RKO (cell line): Measurements from ENCODE around the gene CARNS1.

ENCODE experiments used
- DNase-seq: peaks from one replicate; pipeline ENCODE4 v3.0.0-alpha.2; 2016; ENCODE audit warnings: low spot score

Gene CARNS1

GRCh38 chr11:67375320-67376055, 40.0 kb upstream of the CARNS1 start:
- DNase-seq = no peak

GRCh38 chr11:67376063-67376820, 39.2 kb upstream of the CARNS1 start:
- DNase-seq = no peak

GRCh38 chr11:67376873-67377808, 38.3 kb upstream of the CARNS1 start:
- no peak for DNase-seq

DNA sequence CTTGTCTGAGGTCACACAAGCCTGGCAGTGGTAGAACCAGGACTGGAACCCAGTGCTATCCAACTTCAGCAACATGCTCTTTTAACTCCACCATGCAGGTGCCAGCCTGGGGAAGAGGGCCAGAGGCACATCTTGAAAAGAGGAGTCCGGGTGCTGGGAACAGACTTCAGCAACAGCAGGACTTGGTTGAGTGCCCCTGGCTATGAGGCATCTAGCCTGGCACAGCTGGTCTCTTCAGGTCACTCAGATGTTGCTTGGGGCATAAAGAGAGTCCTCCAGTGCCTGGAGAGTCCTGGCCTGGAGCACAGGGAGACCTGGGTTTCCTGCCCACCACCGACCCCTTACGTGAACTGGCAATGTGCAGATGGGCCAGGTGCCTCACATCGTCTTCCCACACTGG, 36.9 kb upstream of the CARNS1 start:
- DNase-seq = no peak

DNA sequence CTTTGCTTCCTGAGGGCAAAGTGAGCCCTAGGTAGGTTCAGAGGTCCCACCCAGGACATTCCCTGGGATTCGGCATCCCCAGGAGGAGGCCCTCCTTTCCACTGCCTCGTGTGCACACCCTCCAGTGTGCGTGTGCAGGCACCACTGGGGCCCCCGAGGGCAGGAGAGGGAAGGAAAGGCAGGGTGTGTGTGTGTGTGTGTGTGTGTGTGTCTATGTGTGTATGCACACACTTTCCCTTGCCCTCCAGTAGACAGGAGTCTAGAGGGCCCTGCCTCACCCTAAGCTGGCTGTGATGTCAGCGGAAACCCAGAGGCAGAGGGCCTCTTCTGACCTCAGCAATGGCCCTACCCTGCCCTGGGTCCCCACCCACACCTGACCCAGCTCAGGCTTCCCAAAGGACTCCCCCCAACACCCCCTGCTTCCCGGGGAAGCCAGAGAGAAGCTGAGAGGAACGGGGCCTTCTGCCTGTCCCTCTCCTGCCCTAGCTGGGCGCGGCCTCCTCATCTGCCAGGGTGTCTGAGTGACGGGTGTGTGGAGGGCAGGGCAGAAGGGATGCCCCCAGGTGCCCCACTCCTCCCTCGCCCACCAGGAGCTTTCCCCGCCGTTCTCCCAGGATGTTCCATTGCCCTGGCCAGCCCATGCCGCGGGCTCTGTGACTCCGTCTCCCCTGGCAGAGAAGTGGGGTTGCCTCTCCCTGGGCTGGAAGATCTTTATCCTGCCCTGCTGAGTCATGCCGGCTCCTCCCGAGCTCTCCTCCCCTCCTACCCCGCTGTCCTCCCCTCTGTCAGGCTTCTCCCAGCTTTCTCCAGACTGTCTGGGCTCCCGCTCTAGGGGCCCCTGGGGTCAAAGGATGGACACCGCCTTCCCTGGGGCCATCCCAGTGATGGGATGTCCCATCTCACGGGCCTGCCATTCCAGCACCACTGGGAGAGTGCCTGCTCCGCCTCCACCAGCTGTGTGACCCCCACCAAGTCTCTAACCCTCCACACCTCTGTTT, 36.1 kb upstream of the CARNS1 start:
- no peak for DNase-seq

GRCh38 chr11:67381244-67381972, 34.1 kb upstream of the CARNS1 start:
- no peak for DNase-seq

- DNase-seq = peak; percentile 77
These were observed 33.0 kb upstream of the CARNS1 start for GRCh38 chr11:67382276-67383136.

GRCh38 chr11:67384851-67385366, 30.6 kb upstream of the CARNS1 start:
- DNase-seq = no peak

DNA sequence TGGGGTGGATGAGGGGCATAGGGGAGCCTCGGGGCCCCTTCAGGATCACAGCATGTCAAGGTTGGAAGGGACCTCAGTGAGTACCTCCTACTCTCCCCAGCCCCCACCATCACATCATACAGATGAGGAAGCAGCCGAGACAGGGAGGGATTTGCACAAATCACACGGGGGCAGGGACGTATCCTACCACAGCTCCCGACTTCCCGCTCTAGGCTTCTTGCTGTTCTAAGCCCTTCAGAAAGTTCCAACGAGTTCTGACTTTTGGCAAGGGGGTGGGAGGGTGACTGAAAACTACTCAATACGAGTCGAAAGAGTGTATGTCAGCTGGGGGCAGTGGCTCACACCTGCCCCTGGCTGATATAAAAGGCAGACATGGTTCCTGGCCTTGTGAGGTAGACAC, 28.4 kb upstream of the CARNS1 start:
- DNase-seq = no peak

DNA sequence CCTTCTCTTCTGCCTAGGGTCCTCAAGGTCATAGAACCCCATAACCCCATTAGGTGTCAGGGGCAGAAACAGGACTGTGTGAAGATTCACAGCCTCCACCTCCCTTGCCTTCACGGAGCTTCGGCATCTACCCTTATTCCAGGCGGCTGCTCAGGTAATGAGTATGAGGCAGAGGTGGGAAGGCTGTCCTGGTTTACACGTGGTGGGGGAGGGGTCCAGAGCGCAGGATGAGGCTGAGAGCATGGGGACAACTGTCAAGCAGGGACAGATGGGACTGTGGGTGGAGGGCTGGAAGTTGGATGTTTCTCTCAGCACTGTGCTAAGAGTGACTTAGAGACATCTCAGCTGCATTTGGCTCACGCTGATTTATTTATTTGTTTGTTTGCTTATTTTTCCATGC, 28.0 kb upstream of the CARNS1 start:
- no peak for DNase-seq

GRCh38 chr11:67389477-67389876, 26.0 kb upstream of the CARNS1 start:
- no peak for DNase-seq

GRCh38 chr11:67390947-67391303, 24.6 kb upstream of the CARNS1 start:
- DNase-seq = no peak

GRCh38 chr11:67391304-67392182, 23.9 kb upstream of the CARNS1 start, which contains the start of gene RAD9A:
Gene RAD9A (plus strand): TSS chr11:67391986. CDS start chr11:67392045, 59 bp downstream.
- DNase-seq = peak; percentile 95

DNA sequence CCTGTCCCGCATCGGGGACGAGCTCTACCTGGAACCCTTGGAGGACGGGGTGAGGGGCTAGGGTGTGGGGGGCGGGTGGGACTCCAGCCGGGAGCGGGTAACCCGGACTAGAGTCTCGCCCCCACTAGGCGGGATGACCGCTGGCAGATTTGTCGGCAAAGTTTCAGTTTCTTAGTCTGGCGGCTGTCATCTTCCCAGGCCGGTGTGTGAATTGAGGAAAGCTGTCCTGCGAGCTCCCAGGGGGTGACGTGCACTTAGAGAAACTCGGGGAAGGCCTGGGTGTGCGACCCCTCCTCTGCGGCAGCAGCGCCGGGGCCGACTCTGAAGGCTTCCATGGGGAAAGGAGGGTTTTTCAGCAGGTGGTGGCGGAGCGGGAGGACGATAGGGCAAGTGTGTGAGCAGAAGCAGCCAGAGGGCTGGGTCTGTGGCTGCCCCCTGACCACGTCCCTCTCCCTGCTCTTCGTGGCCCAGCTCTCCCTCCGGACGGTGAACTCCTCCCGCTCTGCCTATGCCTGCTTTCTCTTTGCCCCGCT, 23.2 kb upstream of the CARNS1 start:
- peak; percentile 40 for DNase-seq

DNA sequence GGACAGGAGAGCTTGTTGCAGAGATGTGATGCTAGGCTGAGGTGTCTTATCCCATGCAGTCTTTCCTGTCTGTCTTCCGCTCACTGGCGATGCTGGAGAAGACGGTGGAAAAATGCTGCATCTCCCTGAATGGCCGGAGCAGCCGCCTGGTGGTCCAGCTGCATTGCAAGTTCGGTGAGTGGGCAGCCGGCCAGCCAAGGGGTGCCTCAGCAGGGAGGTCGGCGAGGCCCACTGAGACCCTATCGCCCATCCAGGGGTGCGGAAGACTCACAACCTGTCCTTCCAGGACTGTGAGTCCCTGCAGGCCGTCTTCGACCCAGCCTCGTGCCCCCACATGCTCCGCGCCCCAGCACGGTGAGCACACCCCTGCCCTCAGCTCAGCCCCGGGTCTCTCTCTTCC, 22.0 kb upstream of the CARNS1 start:
- no peak for DNase-seq

DNA sequence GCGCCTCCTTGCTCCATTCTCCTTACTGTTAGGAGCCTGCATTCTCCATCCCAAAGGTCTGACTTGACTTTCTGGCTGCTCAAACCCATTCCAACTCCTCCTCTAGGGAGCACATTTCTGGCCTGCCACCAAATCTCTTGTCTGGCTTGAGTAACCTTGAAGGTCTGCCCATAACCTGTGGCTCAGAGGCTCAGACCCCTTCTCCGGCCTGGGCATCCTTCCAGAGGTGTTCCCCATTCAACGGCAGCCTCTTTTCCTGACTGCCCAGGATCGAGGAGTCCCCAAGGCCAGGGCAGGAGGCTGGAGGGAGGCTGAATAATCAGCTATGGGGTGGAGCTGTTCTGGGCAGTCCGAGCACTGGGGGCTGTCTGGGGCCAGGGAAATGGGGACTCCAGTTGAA, 21.5 kb upstream of the CARNS1 start:
- DNase-seq = no peak

DNA sequence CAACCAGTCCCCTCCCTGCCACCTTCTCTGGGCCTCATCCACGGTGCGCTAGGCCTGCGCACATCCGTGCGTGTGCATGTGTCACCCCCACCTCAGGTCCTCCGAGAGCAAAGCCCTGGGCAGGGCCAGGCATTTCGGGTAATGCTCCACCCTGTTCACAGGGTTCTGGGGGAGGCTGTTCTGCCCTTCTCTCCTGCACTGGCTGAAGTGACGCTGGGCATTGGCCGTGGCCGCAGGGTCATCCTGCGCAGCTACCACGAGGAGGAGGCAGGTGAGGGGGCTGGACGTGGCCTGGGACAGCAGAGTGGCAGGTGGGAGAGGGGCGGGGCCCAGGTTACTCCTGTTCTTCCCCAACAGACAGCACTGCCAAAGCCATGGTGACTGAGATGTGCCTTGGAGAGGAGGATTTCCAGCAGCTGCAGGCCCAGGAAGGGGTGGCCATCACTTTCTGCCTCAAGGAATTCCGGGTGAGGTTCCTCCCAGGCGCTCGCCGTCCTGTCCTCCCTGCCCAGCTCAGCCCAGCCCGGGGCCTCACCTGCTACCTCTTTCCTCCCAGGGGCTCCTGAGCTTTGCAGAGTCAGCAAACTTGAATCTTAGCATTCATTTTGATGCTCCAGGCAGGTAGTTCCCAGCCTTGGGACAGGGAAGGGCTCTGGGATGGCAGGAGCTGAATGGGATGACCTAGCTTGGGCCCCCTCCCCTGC, 19.8 kb upstream of the CARNS1 start:
- DNase-seq = no peak

GRCh38 chr11:67396259-67396581, 19.3 kb upstream of the CARNS1 start:
- DNase-seq = no peak
